Activated naive CD4-positive, alpha-beta T cell treated with anti-CD3 and anti-CD28 coated beads, Interleukin-2, amount 10 ng/mL, durations not matched to agents 7 days and 5 days (primary cell): ENCODE measurements around the gene NUDT4B.
"Not testable (repeated sequence)": the region's sequence is repeated elsewhere in the genome, so short reads cannot be mapped to it uniquely, and the experiment has no call there.

ENCODE experiments used
- CTCF ChIA-PET: fragments of 350-600 bp; sonication (Branson Sonifier 250); formaldehyde crosslinking; loops from one replicate; lab custom pipeline; 2021; ENCODE audit warnings: antibody characterized with exemption; lab: Charles Lee
- DNase-seq: peaks from one replicate; pipeline ENCODE4 v3.0.0-alpha.2; 2020
- H3K27ac Mint-ChIP-seq: one replicate; pipeline ENCODE4 v1.8.0; 2021; ENCODE audit warnings: mild to moderate bottlenecking, moderate library complexity, mixed read lengths
- H3K27me3 Mint-ChIP-seq: one replicate; pipeline ENCODE4 v1.8.0; 2021; ENCODE audit warnings: mild to moderate bottlenecking, mixed read lengths
- H3K36me3 Mint-ChIP-seq: one replicate; pipeline ENCODE4 v1.8.0; 2021; ENCODE audit warnings: mixed read lengths
- H3K4me1 Mint-ChIP-seq: one replicate; pipeline ENCODE4 v1.8.0; 2021; ENCODE audit warnings: mixed read lengths
- H3K4me3 Mint-ChIP-seq: one replicate; pipeline ENCODE4 v1.8.0; 2021; ENCODE audit warnings: mild to moderate bottlenecking, moderate library complexity, mixed read lengths
- H3K9me3 Mint-ChIP-seq: one replicate; pipeline ENCODE4 v1.8.0; 2021; ENCODE audit warnings: mixed read lengths

Gene NUDT4B

DNA sequence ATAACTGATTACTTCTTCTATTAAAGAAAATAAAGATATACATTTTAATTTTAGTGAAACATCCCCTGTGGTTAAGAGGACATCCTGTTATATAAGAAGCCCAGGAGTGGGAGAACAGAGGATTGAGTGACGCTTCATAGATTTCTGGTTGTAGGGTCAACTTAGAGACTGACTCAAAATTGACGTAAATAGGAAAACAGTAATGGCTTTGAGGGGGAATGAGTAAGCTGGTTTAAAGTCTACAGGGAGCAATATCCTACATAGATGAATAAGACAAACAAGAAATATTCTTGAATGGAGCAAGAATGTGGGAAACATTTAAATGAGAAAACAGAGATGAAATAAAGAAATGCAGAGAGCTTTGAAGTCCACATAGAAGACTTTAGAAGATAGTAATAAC, 20.7 kb upstream of the NUDT4B start:
- DNase-seq, H3K4me3 Mint-ChIP-seq, CTCF ChIA-PET, H3K27ac Mint-ChIP-seq, H3K36me3 Mint-ChIP-seq, H3K27me3 Mint-ChIP-seq, H3K4me1 Mint-ChIP-seq, H3K9me3 Mint-ChIP-seq: not testable (repeated sequence)

DNA sequence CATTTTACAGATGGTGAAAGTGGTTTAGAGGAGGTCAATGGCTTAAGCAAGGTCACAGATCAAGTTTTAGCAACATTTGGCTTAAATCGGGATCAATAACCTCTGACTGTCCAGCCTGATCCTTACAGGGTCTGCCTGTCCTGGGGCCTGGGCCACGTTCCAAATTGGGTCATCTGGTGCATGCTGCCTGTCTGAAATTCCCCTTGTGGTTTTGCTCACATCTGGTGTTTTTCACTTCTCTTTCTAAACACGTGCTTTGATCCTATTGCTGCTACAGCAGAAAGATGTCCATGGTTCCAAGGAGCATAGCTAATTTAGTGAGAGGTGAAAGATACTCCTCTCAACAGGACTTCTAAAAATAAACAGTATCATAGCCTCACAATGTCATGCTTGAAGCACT, 19.4 kb upstream of the NUDT4B start:
- DNase-seq, H3K4me1 Mint-ChIP-seq, H3K9me3 Mint-ChIP-seq, H3K27me3 Mint-ChIP-seq, CTCF ChIA-PET, H3K27ac Mint-ChIP-seq, H3K4me3 Mint-ChIP-seq, H3K36me3 Mint-ChIP-seq: not testable (repeated sequence)

DNA sequence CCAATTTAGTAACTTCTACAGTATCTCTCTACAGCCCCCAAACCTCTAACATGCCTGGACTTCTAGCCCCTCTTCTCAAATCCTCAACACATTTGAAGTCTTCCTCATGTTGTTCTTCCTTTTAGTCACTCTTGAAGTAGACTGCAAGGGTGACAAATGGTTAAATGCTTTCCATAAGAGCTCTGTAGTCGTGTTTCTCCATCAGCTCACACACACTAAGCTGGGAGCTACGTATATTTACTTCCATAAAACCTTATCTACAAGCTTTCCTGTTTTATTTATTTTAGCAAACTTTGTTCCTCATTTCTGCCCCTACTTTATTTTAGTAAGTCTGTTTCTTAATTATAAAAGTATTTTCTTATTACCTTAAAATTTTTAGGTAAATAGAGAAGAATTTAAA, 19.0 kb upstream of the NUDT4B start:
- H3K27ac Mint-ChIP-seq, H3K27me3 Mint-ChIP-seq, DNase-seq, H3K4me3 Mint-ChIP-seq, CTCF ChIA-PET, H3K4me1 Mint-ChIP-seq, H3K36me3 Mint-ChIP-seq, H3K9me3 Mint-ChIP-seq: not testable (repeated sequence)

DNA sequence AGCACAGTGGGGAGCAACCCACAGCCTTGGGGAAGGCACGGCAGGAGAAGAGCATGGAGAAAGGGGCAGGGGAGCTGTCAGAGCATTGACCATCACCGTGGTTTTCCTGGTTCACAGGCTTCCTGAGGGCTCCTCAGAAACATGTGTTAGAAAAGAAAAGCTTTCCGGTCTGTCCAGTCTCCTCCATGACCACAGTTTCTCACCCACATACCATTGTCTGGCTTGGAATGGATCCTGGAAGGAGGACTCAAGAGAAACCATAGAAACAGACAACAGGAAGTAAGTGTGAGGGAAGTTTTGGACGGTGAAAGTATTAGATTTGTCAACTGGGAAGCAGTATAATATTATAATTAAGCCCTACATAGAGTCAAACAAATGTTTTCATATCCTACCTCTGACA, 16.3 kb upstream of the NUDT4B start:
- DNase-seq, H3K27me3 Mint-ChIP-seq, H3K9me3 Mint-ChIP-seq, H3K27ac Mint-ChIP-seq, H3K4me1 Mint-ChIP-seq, CTCF ChIA-PET, H3K36me3 Mint-ChIP-seq, H3K4me3 Mint-ChIP-seq: not testable (repeated sequence)

DNA sequence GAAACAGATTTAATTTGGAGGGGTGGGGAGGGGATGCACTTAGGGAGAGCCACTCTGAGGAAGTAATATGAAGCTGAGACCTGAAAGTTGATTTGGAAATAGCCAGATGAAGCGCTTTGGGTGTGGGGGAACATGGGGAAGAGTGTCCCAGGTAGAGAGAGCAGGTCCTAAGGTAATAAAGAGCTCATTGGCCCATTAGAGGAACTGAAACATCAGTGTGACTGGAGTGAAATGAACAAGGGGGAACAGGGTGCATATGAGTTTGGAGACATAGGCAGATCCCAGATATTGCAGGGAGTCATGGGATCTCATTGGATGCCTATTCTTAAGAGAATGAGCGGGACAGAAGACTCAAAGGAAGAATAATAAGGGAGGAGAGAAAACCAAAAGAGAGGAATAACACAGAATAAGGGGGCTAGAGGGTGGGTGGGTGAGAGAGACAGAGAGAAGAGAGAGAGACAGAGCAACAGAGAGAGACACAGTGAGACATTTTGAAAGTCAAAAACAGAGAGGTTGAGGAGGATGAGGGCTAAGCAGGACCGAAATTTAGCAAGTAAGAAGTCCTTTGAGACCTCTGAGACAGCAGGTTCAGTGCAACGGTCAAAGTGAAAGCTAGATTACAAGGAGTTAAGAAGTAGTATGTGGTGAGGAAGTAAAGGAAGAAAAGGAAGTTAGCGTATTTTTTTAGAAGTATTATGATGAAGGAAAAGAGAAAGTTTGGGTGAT, 14.8 kb upstream of the NUDT4B start:
- H3K27ac Mint-ChIP-seq, DNase-seq, H3K4me1 Mint-ChIP-seq, H3K9me3 Mint-ChIP-seq, H3K4me3 Mint-ChIP-seq, H3K36me3 Mint-ChIP-seq, CTCF ChIA-PET, H3K27me3 Mint-ChIP-seq: not testable (repeated sequence)

DNA sequence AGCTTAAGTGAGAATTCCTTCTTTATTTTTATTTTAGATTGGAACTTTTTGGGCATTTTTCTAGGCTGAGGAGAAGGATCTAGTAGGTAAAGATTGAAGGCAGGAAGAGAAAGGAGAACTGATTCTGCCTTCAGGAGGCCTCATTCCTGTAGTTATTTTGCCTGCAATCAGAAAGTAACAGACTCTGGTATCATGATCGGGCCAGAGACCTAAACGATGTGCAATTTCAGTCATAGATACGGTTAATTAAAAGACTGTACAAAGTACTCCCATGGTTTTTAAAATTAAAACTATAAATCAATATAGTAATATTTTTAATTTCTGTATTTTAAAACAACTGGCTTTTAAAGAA, 14.3 kb upstream of the NUDT4B start:
- H3K4me1 Mint-ChIP-seq, CTCF ChIA-PET, DNase-seq, H3K27me3 Mint-ChIP-seq, H3K27ac Mint-ChIP-seq, H3K9me3 Mint-ChIP-seq, H3K36me3 Mint-ChIP-seq, H3K4me3 Mint-ChIP-seq: not testable (repeated sequence)

DNA sequence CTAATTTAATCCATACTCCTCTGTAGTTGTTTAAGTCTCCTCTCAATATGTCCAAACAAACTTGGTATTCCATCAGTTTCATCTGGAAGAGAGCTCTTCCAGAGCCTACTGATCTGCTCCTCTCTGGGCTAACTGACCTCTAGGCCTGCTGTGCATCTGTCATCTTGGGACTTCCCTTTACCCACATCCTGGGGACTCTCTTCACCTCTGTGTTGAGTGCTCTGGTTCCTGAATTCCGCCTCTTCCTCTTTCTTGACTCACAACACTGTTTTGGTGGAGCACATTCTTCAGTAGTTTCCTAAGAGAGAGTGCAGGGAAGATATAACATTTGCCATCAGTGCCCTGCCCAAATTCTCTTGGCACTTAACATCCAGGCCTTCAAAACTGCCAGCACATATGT, 13.0 kb upstream of the NUDT4B start:
- not testable (repeated sequence) for H3K36me3 Mint-ChIP-seq

DNA sequence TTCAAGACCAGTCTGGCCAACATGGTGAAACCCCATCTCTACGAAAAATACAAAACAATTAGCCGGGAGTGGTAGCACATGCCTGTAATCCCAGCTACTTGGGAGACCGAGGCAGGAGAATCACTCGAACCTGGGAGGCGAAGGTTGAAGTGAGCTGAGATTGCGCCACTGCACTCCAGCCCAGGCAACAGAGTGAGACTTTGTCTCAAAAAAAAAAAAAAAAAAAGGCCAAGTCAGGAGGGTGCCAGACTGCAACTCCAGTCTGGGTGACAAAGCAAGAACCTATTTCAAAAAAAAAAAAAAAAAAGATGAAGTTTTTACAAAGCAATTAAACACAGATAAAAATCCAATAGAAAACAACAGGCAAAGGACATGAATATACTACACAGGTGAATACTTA, 9.9 kb upstream of the NUDT4B start:
- H3K27ac Mint-ChIP-seq, CTCF ChIA-PET, H3K4me3 Mint-ChIP-seq, H3K9me3 Mint-ChIP-seq, H3K4me1 Mint-ChIP-seq, H3K36me3 Mint-ChIP-seq, DNase-seq, H3K27me3 Mint-ChIP-seq: not testable (repeated sequence)

More for the DNA sequence above, 13.0 kb upstream of the NUDT4B start:
- H3K27ac Mint-ChIP-seq, H3K27me3 Mint-ChIP-seq, DNase-seq, H3K4me1 Mint-ChIP-seq, CTCF ChIA-PET, H3K9me3 Mint-ChIP-seq, H3K4me3 Mint-ChIP-seq: not testable (repeated sequence)

DNA sequence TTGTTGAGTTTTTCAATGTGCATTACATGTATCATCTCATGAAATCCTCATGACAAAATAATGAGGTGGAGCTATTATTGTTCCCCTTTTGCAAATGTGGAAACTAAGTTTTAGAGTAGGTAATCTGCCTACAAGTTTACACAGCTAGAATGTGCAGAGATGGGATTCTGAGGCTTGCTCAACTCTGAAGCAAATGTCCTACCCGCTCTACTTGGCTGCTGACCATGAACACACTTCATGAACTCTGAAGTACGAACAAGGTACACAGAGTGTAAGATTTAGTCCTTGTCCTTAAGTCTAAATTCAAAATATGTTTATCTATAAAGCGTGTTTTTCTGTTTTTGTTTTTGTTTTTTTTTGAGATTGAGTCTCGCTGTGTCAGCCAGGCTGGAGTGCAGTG, 5.4 kb upstream of the NUDT4B start:
- H3K27ac Mint-ChIP-seq, H3K27me3 Mint-ChIP-seq, CTCF ChIA-PET, H3K4me1 Mint-ChIP-seq, H3K36me3 Mint-ChIP-seq, H3K4me3 Mint-ChIP-seq, DNase-seq, H3K9me3 Mint-ChIP-seq: not testable (repeated sequence)

DNA sequence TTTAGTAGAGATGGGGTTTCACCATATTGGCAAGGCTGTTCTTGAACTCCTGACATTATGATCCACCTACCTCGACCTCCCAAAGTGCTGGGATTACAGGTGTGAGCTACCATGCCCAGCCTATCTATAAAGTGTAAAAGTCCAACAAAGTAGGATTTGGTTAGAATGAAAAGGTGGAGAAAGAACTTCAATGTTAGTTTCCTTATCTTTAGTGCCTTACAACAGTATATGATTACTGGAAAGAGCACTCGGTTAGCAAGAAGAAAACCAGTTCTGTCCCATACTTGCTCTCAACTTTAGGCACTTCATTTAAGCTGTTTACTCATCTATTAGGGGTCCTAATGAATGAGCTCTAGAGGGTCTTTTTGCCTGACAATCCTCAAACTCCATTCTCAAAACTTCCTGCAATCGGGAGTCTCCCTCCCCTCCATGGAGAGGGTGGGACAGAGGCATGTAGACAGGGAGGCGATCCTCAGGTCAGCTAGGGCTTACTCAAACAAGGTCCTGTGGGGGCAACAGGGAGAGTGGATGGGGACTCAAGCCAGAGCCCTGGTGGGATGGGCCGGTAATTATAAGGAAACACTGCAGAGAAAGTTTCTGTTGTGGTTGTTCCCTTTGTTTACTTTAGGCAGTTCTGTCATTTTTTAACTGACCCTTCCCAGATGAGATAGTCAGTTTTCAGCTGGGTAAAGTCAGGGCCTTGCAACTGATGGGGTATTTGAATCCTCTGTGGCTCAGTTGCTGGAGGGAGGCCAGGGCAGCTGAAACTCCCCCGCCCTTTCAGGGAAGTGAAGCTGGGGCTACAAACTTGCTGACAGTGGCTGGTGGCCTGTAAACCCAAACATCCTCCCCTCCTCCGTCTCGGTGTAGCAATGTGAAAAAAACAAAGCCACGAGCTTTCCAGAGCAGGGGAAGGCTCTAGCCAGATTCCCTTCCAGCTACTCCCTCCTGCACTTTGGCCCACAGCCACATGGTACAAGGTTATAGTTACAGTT, 4.6 kb upstream of the NUDT4B start:
- H3K4me3 Mint-ChIP-seq, H3K36me3 Mint-ChIP-seq, H3K4me1 Mint-ChIP-seq, DNase-seq, H3K27me3 Mint-ChIP-seq, CTCF ChIA-PET, H3K9me3 Mint-ChIP-seq, H3K27ac Mint-ChIP-seq: not testable (repeated sequence)

DNA sequence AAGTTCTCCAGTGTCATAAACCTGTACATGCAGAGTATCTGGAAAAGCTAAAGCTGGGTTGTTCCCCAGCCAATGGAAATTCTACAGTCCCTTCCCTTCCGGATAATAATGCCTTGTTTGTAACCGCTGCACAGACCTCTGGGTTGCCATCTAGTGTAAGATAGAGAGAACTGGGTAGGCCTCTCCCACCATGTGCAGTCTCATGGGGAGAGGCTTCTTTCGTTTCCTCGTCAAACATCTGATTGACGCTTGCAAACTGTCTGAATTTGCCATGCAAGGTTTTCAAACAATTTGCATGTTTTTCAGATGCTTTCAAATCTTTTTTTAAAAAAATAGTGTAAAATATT, 734 bp downstream of the NUDT4B start:
- H3K4me1 Mint-ChIP-seq, H3K27ac Mint-ChIP-seq, CTCF ChIA-PET, H3K36me3 Mint-ChIP-seq, DNase-seq, H3K9me3 Mint-ChIP-seq, H3K27me3 Mint-ChIP-seq, H3K4me3 Mint-ChIP-seq: not testable (repeated sequence)

DNA sequence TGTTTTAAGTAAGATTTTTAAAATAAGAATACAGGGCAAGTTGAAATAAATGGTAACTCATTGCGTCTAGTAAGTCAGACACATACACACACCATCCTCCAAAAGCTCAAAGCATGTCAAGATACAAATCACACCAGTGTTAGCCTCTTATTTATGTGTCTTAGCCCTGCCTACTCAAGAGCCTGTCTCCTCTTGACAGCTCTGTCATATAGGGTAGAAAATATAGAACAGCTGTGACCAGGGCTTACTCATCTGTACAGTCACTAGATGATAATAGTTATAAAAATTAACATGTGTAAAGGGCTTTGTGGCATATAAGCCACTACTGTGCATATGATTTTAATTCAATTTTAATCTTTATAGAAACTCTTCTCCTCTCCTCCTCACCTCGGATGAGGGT, 7.7 kb downstream of the NUDT4B start:
- H3K4me3 Mint-ChIP-seq, H3K27me3 Mint-ChIP-seq, H3K36me3 Mint-ChIP-seq, CTCF ChIA-PET, H3K27ac Mint-ChIP-seq, H3K4me1 Mint-ChIP-seq, H3K9me3 Mint-ChIP-seq, DNase-seq: not testable (repeated sequence)

DNA sequence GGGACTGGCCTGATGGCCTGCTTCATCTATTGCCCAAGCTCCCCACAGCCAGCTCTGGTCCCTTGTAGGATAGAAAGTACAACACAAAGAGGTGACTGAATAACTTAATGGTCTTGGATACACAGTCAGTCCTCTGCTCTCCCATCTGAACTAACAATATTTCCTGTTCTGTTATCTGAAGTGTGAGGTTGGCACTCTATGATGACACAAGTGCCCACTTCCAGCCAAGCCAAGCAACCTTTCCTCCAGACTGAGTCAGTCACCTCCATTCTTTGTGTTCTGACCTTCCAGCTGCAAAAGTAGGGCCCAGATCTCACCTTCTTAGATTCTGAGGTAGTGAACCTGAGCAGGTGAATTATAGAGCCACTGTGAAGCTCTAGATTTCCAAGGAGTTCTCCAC, 8.9 kb downstream of the NUDT4B start:
- H3K4me3 Mint-ChIP-seq, DNase-seq, H3K27ac Mint-ChIP-seq, H3K36me3 Mint-ChIP-seq, H3K27me3 Mint-ChIP-seq, H3K9me3 Mint-ChIP-seq, H3K4me1 Mint-ChIP-seq, CTCF ChIA-PET: not testable (repeated sequence)

DNA sequence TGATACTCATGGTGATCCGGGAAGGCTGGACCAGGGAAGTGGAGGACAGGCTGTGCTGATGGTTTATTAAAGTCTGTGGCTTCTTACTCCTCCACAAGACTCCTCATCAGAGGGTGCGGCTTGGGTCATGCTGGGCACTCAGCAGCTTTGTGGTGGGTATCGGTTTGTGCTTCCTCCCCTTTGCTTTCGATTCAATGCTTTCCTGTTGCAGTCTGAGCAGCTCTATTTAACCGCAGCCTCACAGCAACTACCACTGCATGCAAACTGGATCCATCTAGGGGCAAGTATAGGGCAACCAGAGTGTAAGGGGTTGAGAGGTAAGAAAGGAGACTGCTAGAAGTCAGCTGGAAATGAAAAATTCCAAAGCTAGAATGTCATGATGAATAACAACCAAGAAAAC, 9.8 kb downstream of the NUDT4B start:
- H3K9me3 Mint-ChIP-seq, H3K4me1 Mint-ChIP-seq, CTCF ChIA-PET, DNase-seq, H3K4me3 Mint-ChIP-seq, H3K36me3 Mint-ChIP-seq, H3K27me3 Mint-ChIP-seq, H3K27ac Mint-ChIP-seq: not testable (repeated sequence)

DNA sequence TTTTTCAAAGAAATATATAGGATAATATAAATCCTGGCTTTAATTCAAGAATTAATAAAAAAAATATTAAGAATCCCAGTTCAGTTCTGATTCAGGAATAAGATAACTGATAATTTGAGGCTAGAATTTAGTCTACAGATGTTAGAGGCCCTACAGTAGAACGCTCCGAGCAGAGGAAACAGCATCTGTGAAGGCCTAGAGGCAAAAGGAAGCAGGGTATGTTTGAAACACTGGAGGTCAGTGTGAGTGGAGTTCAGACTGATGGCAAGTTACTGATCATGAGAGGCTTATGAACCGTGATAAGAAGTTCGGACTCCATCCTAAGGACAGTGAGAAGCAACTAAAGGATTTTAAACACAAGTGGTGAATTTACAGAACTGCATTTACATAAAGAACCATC, 10.4 kb downstream of the NUDT4B start:
- H3K36me3 Mint-ChIP-seq, H3K27ac Mint-ChIP-seq, H3K9me3 Mint-ChIP-seq, H3K27me3 Mint-ChIP-seq, H3K4me3 Mint-ChIP-seq, H3K4me1 Mint-ChIP-seq, DNase-seq, CTCF ChIA-PET: not testable (repeated sequence)
